GM12878 (cell line): ENCODE data around the gene PLA2G5. TPM values are rescaled to one million over a fixed set of nuclear protein-coding genes. Genes with fewer than 3 reads are reported as not detected.

Source experiments
- ATAC-seq: fragments of 200-7000 bp; cut with Tn5 transposase; 3 replicates; pipeline ENCODE4 v1.9.1; 2020; ENCODE audit warnings: mild to moderate bottlenecking, moderate library complexity
- BruUV-seq: library from RNA; stranded (reverse); fragments of 400-500 nt; replicated peaks from 2 replicates; lab custom pipeline; 2021; lab: Mats Ljungman, UMichigan
- CTCF ChIA-PET: fragments of 300-600 bp; sonication (Branson Sonifier 250); formaldehyde crosslinking; extraction: SDS; loops from one replicate; lab custom pipeline; 2021; ENCODE audit warnings: inconsistent platforms; lab: Yijun Ruan, JAX
- POLR2A ChIA-PET: fragments of 350-600 bp; formaldehyde crosslinking; extraction: SDS; loops from one replicate; lab custom pipeline; 2021; ENCODE audit warnings: inconsistent platforms; lab: Charles Lee
- RAD21 ChIA-PET: fragments of 300-600 bp; sonication (Branson Sonifier 250); formaldehyde crosslinking; loops from one replicate; lab custom pipeline; 2023; ENCODE audit warnings: antibody characterized with exemption; ENCODE audit not compliant: unreplicated experiment; lab: Charles Lee
- SMC1A ChIA-PET: fragments of 300-600 bp; sonication (Branson Sonifier 250); formaldehyde crosslinking; loops from one replicate; lab custom pipeline; 2023; ENCODE audit not compliant: unreplicated experiment, uncharacterized antibody; lab: Charles Lee
- DNase-seq: peaks from one replicate; pipeline ENCODE4 v3.0.0-alpha.2; 2011; ENCODE audit warnings: low read depth, low spot score
- FAIRE-seq: peaks from 3 replicates; lab custom pipeline; 2011; peaks lifted over from hg19 to GRCh38; lab: Jason Lieb, UNC
- H2AFZ ChIP-seq: 2 replicates; pipeline ENCODE4 v1.6.0; 2011; ENCODE audit warnings: low read depth, low read length, control low read depth; ENCODE audit not compliant: control insufficient read depth
- H3K27ac ChIP-seq: 2 replicates; pipeline ENCODE4 v1.5.1; 2011; ENCODE audit warnings: control low read depth; ENCODE audit not compliant: control insufficient read depth, insufficient read depth
- H3K27me3 ChIP-seq, 2 experiments: replicated peaks in 1 of 2; 2 replicates each; pipeline versions ENCODE4 v1.6.0 to v1.6.1; 2011; ENCODE audit warnings: low read length in 1 of 2; ENCODE audit not compliant: control insufficient read depth in 2 of 2, insufficient read depth in 2 of 2
- H3K36me3 ChIP-seq, 2 experiments: 2 replicates each; pipeline ENCODE4 v1.5.1; 2011; ENCODE audit warnings: low read length in 1 of 2; ENCODE audit not compliant: control insufficient read depth in 2 of 2, insufficient read depth in 2 of 2
- H3K4me1 ChIP-seq: 2 replicates; pipeline ENCODE4 v1.6.1; 2011; ENCODE audit warnings: mild to moderate bottlenecking, low read length, moderate library complexity, mixed read lengths; ENCODE audit not compliant: control insufficient read depth, insufficient read depth
- H3K4me2 ChIP-seq: 2 replicates; pipeline ENCODE4 v1.6.0; 2011; ENCODE audit warnings: control low read depth; ENCODE audit not compliant: control insufficient read depth, insufficient read depth
- H3K4me3 ChIP-seq: fragments of 200-600 bp; sonication (generic); 2 replicates; pipeline ENCODE4 v1.5.1; 2016
- H3K79me2 ChIP-seq: 2 replicates; pipeline ENCODE4 v1.6.0; 2011; ENCODE audit warnings: low read length; ENCODE audit not compliant: control insufficient read depth, insufficient read depth
- H3K9ac ChIP-seq: 2 replicates; pipeline ENCODE4 v1.8.0; 2011; ENCODE audit warnings: low read length, control low read depth, mixed read lengths; ENCODE audit not compliant: control insufficient read depth, insufficient read depth
- H3K9me3 ChIP-seq: replicated peaks from 3 replicates; pipeline ENCODE4 v1.5.1; 2011; ENCODE audit warnings: mild to moderate bottlenecking, low read length; ENCODE audit not compliant: control insufficient read depth, insufficient read depth
- H4K20me1 ChIP-seq: 2 replicates; pipeline ENCODE4 v1.6.0; 2011; ENCODE audit not compliant: control insufficient read depth, insufficient read depth
- CBX3 ChIP-seq: fragments of 200-600 bp; sonication (generic); IDR thresholded peaks from 2 replicates; pipeline ENCODE4 v1.6.1; 2016; ENCODE audit warnings: low read depth, borderline replicate concordance
- EZH2 ChIP-seq: IDR thresholded peaks from 2 replicates; pipeline ENCODE4 v1.6.1; 2012; ENCODE audit warnings: low read depth, mild to moderate bottlenecking, control low read depth, inconsistent platforms, low read length, borderline replicate concordance; ENCODE audit not compliant: control insufficient read depth
- KAT2A ChIP-seq: conservative IDR thresholded peaks from 2 replicates; pipeline ENCODE4 v1.6.1; 2011; ENCODE audit warnings: low read depth, low read length; ENCODE audit not compliant: control insufficient read depth
- MTA3 ChIP-seq: IDR thresholded peaks from 2 replicates; pipeline ENCODE4 v1.6.1; 2012; ENCODE audit warnings: low read length, inconsistent platforms, borderline replicate concordance
- RCOR1 ChIP-seq: conservative IDR thresholded peaks from 2 replicates; pipeline ENCODE4 v1.6.1; 2012; ENCODE audit warnings: low read depth, low read length, improper control_type of control experiment
- SMC3 ChIP-seq: IDR thresholded peaks from 2 replicates; pipeline ENCODE4 v1.6.1; 2011; ENCODE audit warnings: low read length, improper control_type of control experiment, borderline replicate concordance
- TAF1 ChIP-seq: IDR thresholded peaks from 2 replicates; pipeline ENCODE4 v1.6.1; 2011; ENCODE audit warnings: mild to moderate bottlenecking, low read depth, low read length, borderline replicate concordance
- TCF12 ChIP-seq: IDR thresholded peaks from 2 replicates; pipeline ENCODE4 v1.6.1; 2011; ENCODE audit warnings: low read depth, mild to moderate bottlenecking, low read length
- ZNF24 ChIP-seq: fragments of 450-650 bp; IDR thresholded peaks from 2 replicates; pipeline ENCODE4 v1.6.1; 2017; ENCODE audit warnings: antibody characterized with exemption, mild to moderate bottlenecking
- ZNF687 ChIP-seq: fragments of 450-650 bp; IDR thresholded peaks from 2 replicates; pipeline ENCODE4 v1.6.1; 2017; ENCODE audit warnings: mild to moderate bottlenecking, moderate library complexity
- WGBS: methylation state at CpG from one replicate; pipeline ENCODE4 v1.1.6; 2016; ENCODE audit warnings: low lambda C conversion rate; ENCODE audit not compliant: insufficient replicate concordance, insufficient coverage; ENCODE audit errors: missing lambda C conversion rate; 5-methylcytosine and 5-hydroxymethylcytosine counted together
- in situ Hi-C: fragments of 300-500 bp; cut with MboI; formaldehyde crosslinking; loops from 9 replicates; pipeline ENCODE4 v1.14.3; 2018; ENCODE audit warnings: mixed read lengths
- intact Hi-C: fragments of 100-400 bp; cut with micrococcal nuclease; formaldehyde crosslinking; loops from one replicate; pipeline ENCODE4 v1.14.2; 2022; ENCODE audit not compliant: unreplicated experiment
- polyA plus RNA-seq, 11 experiments: library from polyadenylated mRNA; depleted of rRNA in 4 of 11; unstranded in 6 of 11; stranded (reverse) in 5 of 11; fragments of >200 nt; fragmentation: Nextera tagmentation in 4 of 11; fragmentation: Illumina TruSeq in 1 of 11; extraction: Ambion mirVana in 4 of 11; extraction: Trizol in 1 of 11; gene quantifications; 1 replicate in 1 of 11; 2 replicates in 10 of 11; pipeline versions ENCODE4 v1.2.1 to v1.2.3, GENCODE V29; 2011 to 2016; ENCODE audit warnings: inconsistent platforms in 2 of 11, missing spikeins in 2 of 11, low read depth in 1 of 11
- total RNA-seq, 4 experiments: library from RNA; depleted of rRNA in 3 of 4; stranded (reverse); fragments of >200 nt in 3 of 4; fragmentation: Illumina TruSeq in 1 of 4; extraction: Trizol in 1 of 4; gene quantifications; 2 replicates each; pipeline versions ENCODE4 v1.2.1 to v1.2.3, GENCODE V29; 2013 to 2021
- TF ChIP-seq, protein P1 (sequence below): fragments of 450-650 bp; IDR thresholded peaks from 2 replicates; pipeline ENCODE4 v1.6.1; 2016; ENCODE audit warnings: mild to moderate bottlenecking
- TF ChIP-seq, protein P2 (sequence below): fragments of 450-650 bp; IDR thresholded peaks from 2 replicates; pipeline ENCODE4 v1.6.1; 2018; ENCODE audit warnings: mild to moderate bottlenecking, low read depth, moderate library complexity; ENCODE audit not compliant: partially characterized antibody

Gene PLA2G5
- total and polyA plus RNA-seq, 10 of the 15 experiments (the other 5 are each of a cell fraction or from before 2014, with no cell fraction given), result 0.10 to 0.19 (median 0.17) TPM; not detected in 7

DNA sequence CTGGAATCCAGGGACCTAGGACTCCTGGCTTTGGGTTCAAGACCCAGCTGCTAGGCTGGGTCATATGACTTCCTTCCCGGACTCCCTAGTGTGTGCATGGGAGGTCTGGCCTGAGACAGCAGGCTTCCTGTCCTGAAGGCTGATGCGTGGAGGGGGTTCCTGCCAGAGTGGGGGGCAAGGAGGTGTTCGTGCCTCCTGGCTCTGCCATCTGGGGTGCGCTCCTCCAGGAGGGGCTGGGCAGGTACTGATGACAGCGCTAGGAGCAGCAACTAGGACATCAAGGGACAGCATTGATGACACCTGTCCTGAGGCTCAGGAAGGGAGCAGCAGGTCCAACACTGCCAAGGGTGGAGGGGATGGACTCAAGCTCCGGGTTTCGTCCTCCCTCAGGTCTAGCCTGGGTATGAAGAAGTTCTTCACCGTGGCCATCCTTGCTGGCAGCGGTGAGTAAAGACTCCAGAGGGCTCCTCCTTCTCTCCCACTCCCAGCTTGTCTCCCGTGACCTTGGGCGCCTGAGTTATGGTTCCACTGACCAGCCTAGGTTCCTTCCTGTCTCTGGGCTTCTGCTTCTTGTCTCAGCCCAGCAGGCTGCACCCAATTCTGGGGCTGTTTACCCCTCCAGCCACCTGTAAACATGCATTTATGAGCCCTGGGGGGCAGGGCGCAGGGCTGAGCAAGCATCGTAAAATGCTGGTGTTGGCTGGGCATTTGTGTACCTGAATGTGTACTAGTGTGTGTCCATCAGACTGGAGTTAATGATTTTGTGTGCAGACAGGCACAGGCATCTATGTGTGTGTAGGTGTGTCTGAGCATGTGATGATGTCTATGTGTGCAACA is 70.0 kb downstream of the PLA2G5 start:
- SMC1A ChIA-PET, result no interaction called here
- BruUV-seq, result no TSS peak
- Histone ChIP-seq H3K79me2 (no peaks in the 10 kb centered on the region), H3K36me3 (no peaks in the 10 kb centered on the region), H3K4me2 (no peak overlapping the region), H3K27ac (no peak overlapping the region), H3K9me3 (no peaks in the 10 kb centered on the region), H2AFZ (no peak overlapping the region), H4K20me1 (no peaks in the 10 kb centered on the region), H3K4me1 (no peaks in the 10 kb centered on the region), H3K4me3 (no peak overlapping the region), H3K27me3 (no peaks in the 10 kb centered on the region), H3K9ac (no peak overlapping the region)
- FAIRE-seq (no peak), DNase-seq (no peak), ATAC-seq (no peak)
- in situ Hi-C loops, result no loop called here
- 40% methylated on average over 13 of the region's 13 CpGs for WGBS
- RAD21 ChIA-PET, result no interaction called here
- intact Hi-C loops, result no loop called here
- POLR2A ChIA-PET, result no interaction called here
- CTCF ChIA-PET, result no interaction called here
- TF ChIP-seq, protein P1, sequence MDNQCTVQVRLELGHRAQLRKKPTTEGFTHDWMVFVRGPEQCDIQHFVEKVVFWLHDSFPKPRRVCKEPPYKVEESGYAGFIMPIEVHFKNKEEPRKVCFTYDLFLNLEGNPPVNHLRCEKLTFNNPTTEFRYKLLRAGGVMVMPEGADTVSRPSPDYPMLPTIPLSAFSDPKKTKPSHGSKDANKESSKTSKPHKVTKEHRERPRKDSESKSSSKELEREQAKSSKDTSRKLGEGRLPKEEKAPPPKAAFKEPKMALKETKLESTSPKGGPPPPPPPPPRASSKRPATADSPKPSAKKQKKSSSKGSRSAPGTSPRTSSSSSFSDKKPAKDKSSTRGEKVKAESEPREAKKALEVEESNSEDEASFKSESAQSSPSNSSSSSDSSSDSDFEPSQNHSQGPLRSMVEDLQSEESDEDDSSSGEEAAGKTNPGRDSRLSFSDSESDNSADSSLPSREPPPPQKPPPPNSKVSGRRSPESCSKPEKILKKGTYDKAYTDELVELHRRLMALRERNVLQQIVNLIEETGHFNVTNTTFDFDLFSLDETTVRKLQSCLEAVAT, result no peak
- no peak for TF ChIP-seq SMC3
- TF ChIP-seq ZNF24, result no peak
- TF ChIP-seq ZNF687, result no peak
- no peak for TF ChIP-seq MTA3
- no peak for TF ChIP-seq EZH2
- no peak for TF ChIP-seq TCF12
- TF ChIP-seq TAF1, result no peak
- TF ChIP-seq, protein P2, sequence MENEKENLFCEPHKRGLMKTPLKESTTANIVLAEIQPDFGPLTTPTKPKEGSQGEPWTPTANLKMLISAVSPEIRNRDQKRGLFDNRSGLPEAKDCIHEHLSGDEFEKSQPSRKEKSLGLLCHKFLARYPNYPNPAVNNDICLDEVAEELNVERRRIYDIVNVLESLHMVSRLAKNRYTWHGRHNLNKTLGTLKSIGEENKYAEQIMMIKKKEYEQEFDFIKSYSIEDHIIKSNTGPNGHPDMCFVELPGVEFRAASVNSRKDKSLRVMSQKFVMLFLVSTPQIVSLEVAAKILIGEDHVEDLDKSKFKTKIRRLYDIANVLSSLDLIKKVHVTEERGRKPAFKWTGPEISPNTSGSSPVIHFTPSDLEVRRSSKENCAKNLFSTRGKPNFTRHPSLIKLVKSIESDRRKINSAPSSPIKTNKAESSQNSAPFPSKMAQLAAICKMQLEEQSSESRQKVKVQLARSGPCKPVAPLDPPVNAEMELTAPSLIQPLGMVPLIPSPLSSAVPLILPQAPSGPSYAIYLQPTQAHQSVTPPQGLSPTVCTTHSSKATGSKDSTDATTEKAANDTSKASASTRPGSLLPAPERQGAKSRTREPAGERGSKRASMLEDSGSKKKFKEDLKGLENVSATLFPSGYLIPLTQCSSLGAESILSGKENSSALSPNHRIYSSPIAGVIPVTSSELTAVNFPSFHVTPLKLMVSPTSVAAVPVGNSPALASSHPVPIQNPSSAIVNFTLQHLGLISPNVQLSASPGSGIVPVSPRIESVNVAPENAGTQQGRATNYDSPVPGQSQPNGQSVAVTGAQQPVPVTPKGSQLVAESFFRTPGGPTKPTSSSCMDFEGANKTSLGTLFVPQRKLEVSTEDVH, result no peak
- TF ChIP-seq CBX3, result no peak
- no peak for TF ChIP-seq KAT2A
- TF ChIP-seq RCOR1, result no peak
